SK-N-SH (cell line): ENCODE results near the gene GADD45B. TPM values are rescaled to one million over a fixed set of nuclear protein-coding genes. Genes with fewer than 3 reads are reported as not detected.

Experiments used
- CTCF ChIA-PET: fragments of 300-600, 350-600 bp; formaldehyde crosslinking; extraction: SDS; loops from one replicate; lab custom pipeline; 2021; lab: Yijun Ruan, JAX
- POLR2A ChIA-PET: fragments of 350-600 bp; sonication (Branson Sonifier 250); formaldehyde crosslinking; extraction: SDS; loops from one replicate; lab custom pipeline; 2020; ENCODE audit warnings: antibody characterized with exemption, inconsistent platforms; lab: Yijun Ruan, JAX
- DNase-seq: peaks from one replicate; pipeline ENCODE4 v3.0.0; 2012
- H2AFZ ChIP-seq: fragments of 200-600 bp; sonication (generic); 2 replicates; pipeline ENCODE4 v1.8.1; 2016; ENCODE audit warnings: antibody characterized with exemption, mild to moderate bottlenecking, low read depth
- H3F3A ChIP-seq: fragments of 200-600 bp; sonication (generic); replicated peaks from 2 replicates; pipeline ENCODE3; 2016; ENCODE audit warnings: antibody characterized with exemption, mild to moderate bottlenecking; ENCODE audit not compliant: insufficient read depth
- H3K27ac ChIP-seq, 2 experiments: fragments of 200-500 bp in 1 of 2; fragments of 200-600 bp in 1 of 2; sonication (Bioruptor generic) in 1 of 2; sonication (generic), shearing (Covaris generic) in 1 of 2; 2 replicates each; pipeline versions ENCODE4 v1.5.1 to v1.6.1; 2014 to 2016; ENCODE audit warnings: low read depth in 2 of 2, inconsistent platforms in 1 of 2, low read length in 1 of 2, mild to moderate bottlenecking in 1 of 2, mixed read lengths in 1 of 2
- H3K27me3 ChIP-seq: fragments of 200-600 bp; sonication (generic), shearing (Covaris generic); 2 replicates; pipeline ENCODE4 v1.6.1; 2016; ENCODE audit warnings: mixed run types; ENCODE audit not compliant: insufficient read depth
- H3K36me3 ChIP-seq, 2 experiments: fragments of 200-500 bp in 1 of 2; fragments of 200-600 bp in 1 of 2; sonication (Bioruptor generic) in 1 of 2; sonication (generic) in 1 of 2; replicated peaks in 1 of 2; 2 replicates each; pipeline versions ENCODE3 to v1.5.1; 2014 to 2016; ENCODE audit warnings: low read length in 1 of 2, mild to moderate bottlenecking in 1 of 2; ENCODE audit not compliant: insufficient read depth in 2 of 2, control insufficient read depth in 1 of 2
- H3K4me1 ChIP-seq, 2 experiments: fragments of 200-500 bp in 1 of 2; fragments of 200-600 bp in 1 of 2; sonication (Bioruptor generic) in 1 of 2; sonication (generic), shearing (Covaris generic) in 1 of 2; 2 replicates each; pipeline versions ENCODE4 v1.5.1 to v1.6.1; 2014 to 2016; ENCODE audit warnings: low read depth in 1 of 2, low read length in 1 of 2, mixed run types in 1 of 2; ENCODE audit not compliant: insufficient read depth in 2 of 2, control insufficient read depth in 1 of 2
- H3K4me2 ChIP-seq: fragments of 200-600 bp; sonication (generic), shearing (Covaris generic); 2 replicates; pipeline ENCODE4 v1.6.1; 2017; ENCODE audit warnings: mixed run types
- H3K4me3 ChIP-seq, 2 experiments: fragments of 200-500 bp in 1 of 2; fragments of 200-600 bp in 1 of 2; sonication (Bioruptor generic) in 1 of 2; sonication (generic), shearing (Covaris generic) in 1 of 2; 2 replicates each; pipeline versions ENCODE4 v1.5.1 to v1.8.1; 2014 to 2016; ENCODE audit warnings: low read depth in 2 of 2, inconsistent platforms in 1 of 2, low read length in 1 of 2, mild to moderate bottlenecking in 1 of 2, mixed read lengths in 1 of 2, moderate library complexity in 1 of 2
- H3K79me2 ChIP-seq: fragments of 200-600 bp; sonication (generic); 2 replicates; pipeline ENCODE4 v1.8.1; 2017; ENCODE audit warnings: mild to moderate bottlenecking; ENCODE audit not compliant: insufficient read depth
- H3K9ac ChIP-seq: fragments of 200-600 bp; sonication (generic); 2 replicates; pipeline ENCODE4 v1.6.1; 2017; ENCODE audit warnings: mixed run types
- H3K9me2 ChIP-seq: fragments of 200-600 bp; sonication (generic); 2 replicates; pipeline ENCODE4 v1.6.1; 2017; ENCODE audit warnings: mixed run types
- H3K9me3 ChIP-seq: fragments of 200-600 bp; sonication (generic); 2 replicates; pipeline ENCODE4 v1.6.1; 2017; ENCODE audit warnings: mixed run types, mild to moderate bottlenecking, moderate library complexity
- H4K20me1 ChIP-seq: fragments of 200-600 bp; sonication (generic); 2 replicates; pipeline ENCODE4 v1.6.1; 2017; ENCODE audit warnings: mild to moderate bottlenecking, mixed run types; ENCODE audit not compliant: insufficient read depth
- CHD2 ChIP-seq: fragments of 150-350 bp; IDR thresholded peaks from 2 replicates; pipeline ENCODE4 v1.6.1; 2018; ENCODE audit warnings: low read length; ENCODE audit not compliant: partially characterized antibody
- EP300 ChIP-seq, 2 experiments: IDR thresholded peaks; 2 replicates each; pipeline versions ENCODE4 v1.4.0 to v1.6.1; 2012; ENCODE audit warnings: borderline replicate concordance in 1 of 2, low read depth in 1 of 2, low read length in 1 of 2
- EZH2phosphoT487 ChIP-seq: fragments of 200-600 bp; sonication (generic); IDR thresholded peaks from 2 replicates; pipeline ENCODE4 v1.6.1; 2017; ENCODE audit warnings: low read depth, mixed run types, mild to moderate bottlenecking, antibody characterized with exemption, moderate library complexity, borderline replicate concordance
- FOSL2 ChIP-seq: IDR thresholded peaks from 2 replicates; pipeline ENCODE4 v1.4.0; 2012; ENCODE audit warnings: low read depth, mild to moderate bottlenecking, moderate library complexity, borderline replicate concordance
- FOXM1 ChIP-seq: IDR thresholded peaks from 2 replicates; pipeline ENCODE4 v1.4.0; 2012; ENCODE audit warnings: low read depth, mild to moderate bottlenecking
- JUND ChIP-seq: IDR thresholded peaks from 2 replicates; pipeline ENCODE4 v1.4.0; 2012
- MXI1 ChIP-seq: IDR thresholded peaks from 2 replicates; pipeline ENCODE4 v1.6.1; 2012; ENCODE audit warnings: mild to moderate bottlenecking, low read depth, low read length, improper control_type of control experiment
- NFIC ChIP-seq: IDR thresholded peaks from 2 replicates; pipeline ENCODE4 v1.4.0; 2012; ENCODE audit warnings: borderline replicate concordance
- RCOR1 ChIP-seq: fragments of 150-350 bp; IDR thresholded peaks from 2 replicates; pipeline ENCODE4 v1.6.1; 2017; ENCODE audit warnings: antibody characterized with exemption, low read length
- RXRA ChIP-seq: IDR thresholded peaks from 2 replicates; pipeline ENCODE4 v1.4.0; 2012; ENCODE audit warnings: low read depth, mild to moderate bottlenecking, borderline replicate concordance
- SIN3A ChIP-seq: IDR thresholded peaks from 2 replicates; pipeline ENCODE4 v1.6.1; 2012; ENCODE audit warnings: low read depth, mild to moderate bottlenecking, low read length, moderate library complexity, borderline replicate concordance
- TAF1 ChIP-seq: IDR thresholded peaks from 2 replicates; pipeline ENCODE4 v1.6.1; 2012; ENCODE audit warnings: low read depth, mild to moderate bottlenecking, low read length, moderate library complexity, borderline replicate concordance
- TCF12 ChIP-seq: IDR thresholded peaks from 2 replicates; pipeline ENCODE4 v1.4.0; 2012
- YY1 ChIP-seq: IDR thresholded peaks from 2 replicates; pipeline ENCODE4 v1.4.0; 2012; ENCODE audit warnings: low read depth, mild to moderate bottlenecking
- WGBS: methylation state at CpG from one replicate; pipeline ENCODE4 v1.1.6; 2017; ENCODE audit warnings: low lambda C conversion rate; 5-methylcytosine and 5-hydroxymethylcytosine counted together
- polyA plus RNA-seq, 3 experiments: library from polyadenylated mRNA; depleted of rRNA; stranded (reverse); fragments of >200 nt; gene quantifications; 2 replicates each; pipeline ENCODE4 v1.2.3, GENCODE V29; 2012
- TF ChIP-seq, protein P1 (sequence below): fragments of 200-600 bp; sonication (generic); IDR thresholded peaks from 2 replicates; pipeline ENCODE4 v1.6.1; 2017; ENCODE audit warnings: antibody characterized with exemption, mild to moderate bottlenecking, moderate library complexity
- TF ChIP-seq, protein P2 (sequence below): IDR thresholded peaks from 2 replicates; pipeline ENCODE4 v1.4.0; 2012; ENCODE audit warnings: low read depth, borderline replicate concordance
- TF ChIP-seq, protein P3 (sequence below): IDR thresholded peaks from 2 replicates; pipeline ENCODE4 v1.4.0; 2012; ENCODE audit warnings: low read depth, borderline replicate concordance
- TF ChIP-seq, protein P4 (sequence below): IDR thresholded peaks from 2 replicates; pipeline ENCODE4 v1.4.0; 2012; ENCODE audit warnings: low read depth
- TF ChIP-seq, protein P5 (sequence below): IDR thresholded peaks from 2 replicates; pipeline ENCODE4; 2012
- TF ChIP-seq, protein P6 (sequence below): fragments of 150-350 bp; IDR thresholded peaks from 2 replicates; pipeline ENCODE4 v1.6.1; 2017; ENCODE audit warnings: antibody characterized with exemption, low read length, low read depth, borderline replicate concordance

GADD45B gene
- polyA plus RNA-seq, 1 of the 3 experiments (the other 2 are of a cell fraction) = 67.6 TPM

DNA sequence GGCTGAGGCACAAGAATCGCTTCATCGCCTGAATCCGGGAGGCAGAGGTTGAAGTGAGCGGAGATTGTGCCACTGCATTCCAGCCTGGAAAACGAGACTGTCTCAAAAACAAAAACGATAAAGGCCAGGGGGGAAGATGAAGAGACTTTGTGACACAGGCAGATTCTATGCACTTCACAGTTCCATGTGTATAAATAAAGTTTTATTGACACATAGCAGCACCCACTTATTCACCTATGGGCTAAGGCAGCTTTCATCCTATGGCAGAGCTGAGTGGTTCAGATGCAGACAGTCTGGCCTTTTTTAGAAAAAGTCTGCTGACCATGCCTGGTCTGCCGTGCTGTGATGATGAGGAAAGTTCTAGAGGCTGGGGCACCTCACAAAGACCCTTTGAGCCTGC is 24.8 kb upstream of the GADD45B start:
- Histone ChIP-seq H3K79me2 (peaks cover 98% of the 10 kb centered on the region), H4K20me1 (peaks cover 77% of the 10 kb centered on the region; the same call in 1 of the 2 replicates), H3K4me3 (no peak overlapping the region), H3K36me3 (no peaks in the 10 kb centered on the region), H3K27ac (no peak overlapping the region), H3K4me1 (peaks cover 8 to 10% of the 10 kb centered on the region in 2 experiments; a peak in 2 of 4 replicates), H3K4me2 (no peak overlapping the region), H3K9ac (no peak overlapping the region), H3K27me3 (no peaks in the 10 kb centered on the region), H2AFZ (no peak overlapping the region), H3K9me2 (no peaks in the 10 kb centered on the region), H3F3A (no peaks in the 10 kb centered on the region), H3K9me3 (no peaks in the 10 kb centered on the region)
- ChIA-PET POLR2A (no interaction called here), CTCF (no interaction called here)
- TF ChIP-seq, protein P1, sequence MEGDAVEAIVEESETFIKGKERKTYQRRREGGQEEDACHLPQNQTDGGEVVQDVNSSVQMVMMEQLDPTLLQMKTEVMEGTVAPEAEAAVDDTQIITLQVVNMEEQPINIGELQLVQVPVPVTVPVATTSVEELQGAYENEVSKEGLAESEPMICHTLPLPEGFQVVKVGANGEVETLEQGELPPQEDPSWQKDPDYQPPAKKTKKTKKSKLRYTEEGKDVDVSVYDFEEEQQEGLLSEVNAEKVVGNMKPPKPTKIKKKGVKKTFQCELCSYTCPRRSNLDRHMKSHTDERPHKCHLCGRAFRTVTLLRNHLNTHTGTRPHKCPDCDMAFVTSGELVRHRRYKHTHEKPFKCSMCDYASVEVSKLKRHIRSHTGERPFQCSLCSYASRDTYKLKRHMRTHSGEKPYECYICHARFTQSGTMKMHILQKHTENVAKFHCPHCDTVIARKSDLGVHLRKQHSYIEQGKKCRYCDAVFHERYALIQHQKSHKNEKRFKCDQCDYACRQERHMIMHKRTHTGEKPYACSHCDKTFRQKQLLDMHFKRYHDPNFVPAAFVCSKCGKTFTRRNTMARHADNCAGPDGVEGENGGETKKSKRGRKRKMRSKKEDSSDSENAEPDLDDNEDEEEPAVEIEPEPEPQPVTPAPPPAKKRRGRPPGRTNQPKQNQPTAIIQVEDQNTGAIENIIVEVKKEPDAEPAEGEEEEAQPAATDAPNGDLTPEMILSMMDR = no peak
- WGBS = 95% methylated on average over 6 of the region's 7 CpGs
- no peak for DNase-seq

DNA sequence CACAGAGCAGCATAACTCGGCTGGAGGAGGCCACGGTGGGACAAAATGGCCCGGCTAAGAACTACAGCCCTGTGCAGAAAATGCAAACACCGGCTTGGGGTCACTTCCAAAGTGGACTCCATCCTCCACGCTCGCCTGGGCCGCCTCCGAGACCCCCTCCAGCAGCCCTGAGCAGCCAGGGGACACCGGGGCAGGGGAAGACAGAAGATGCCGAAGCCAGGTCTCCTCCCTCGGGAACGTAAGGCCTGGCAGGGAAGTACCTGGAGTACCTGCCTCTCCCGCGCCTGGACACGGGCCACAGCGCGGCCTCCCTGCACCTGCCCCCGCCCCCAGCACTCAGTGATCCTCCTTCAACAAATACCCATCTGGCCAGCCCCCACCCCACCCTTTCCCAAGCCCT is 24.2 kb upstream of the GADD45B start:
- Histone ChIP-seq H3K4me2 (no peak overlapping the region), H3K36me3 (no peaks in the 10 kb centered on the region), H4K20me1 (peaks cover 70% of the 10 kb centered on the region; the same call in 1 of the 2 replicates), H3K79me2 (peaks cover 97% of the 10 kb centered on the region), H3K9ac (no peak overlapping the region), H3K9me2 (no peaks in the 10 kb centered on the region), H3F3A (no peaks in the 10 kb centered on the region), H2AFZ (no peak overlapping the region), H3K4me1 (peaks cover 8 to 10% of the 10 kb centered on the region in 2 experiments; a peak in 2 of 4 replicates), H3K4me3 (no peak overlapping the region), H3K9me3 (no peaks in the 10 kb centered on the region), H3K27me3 (no peaks in the 10 kb centered on the region), H3K27ac (no peak overlapping the region)
- TF ChIP-seq FOXM1 = no peak
- TF ChIP-seq, protein P2, sequence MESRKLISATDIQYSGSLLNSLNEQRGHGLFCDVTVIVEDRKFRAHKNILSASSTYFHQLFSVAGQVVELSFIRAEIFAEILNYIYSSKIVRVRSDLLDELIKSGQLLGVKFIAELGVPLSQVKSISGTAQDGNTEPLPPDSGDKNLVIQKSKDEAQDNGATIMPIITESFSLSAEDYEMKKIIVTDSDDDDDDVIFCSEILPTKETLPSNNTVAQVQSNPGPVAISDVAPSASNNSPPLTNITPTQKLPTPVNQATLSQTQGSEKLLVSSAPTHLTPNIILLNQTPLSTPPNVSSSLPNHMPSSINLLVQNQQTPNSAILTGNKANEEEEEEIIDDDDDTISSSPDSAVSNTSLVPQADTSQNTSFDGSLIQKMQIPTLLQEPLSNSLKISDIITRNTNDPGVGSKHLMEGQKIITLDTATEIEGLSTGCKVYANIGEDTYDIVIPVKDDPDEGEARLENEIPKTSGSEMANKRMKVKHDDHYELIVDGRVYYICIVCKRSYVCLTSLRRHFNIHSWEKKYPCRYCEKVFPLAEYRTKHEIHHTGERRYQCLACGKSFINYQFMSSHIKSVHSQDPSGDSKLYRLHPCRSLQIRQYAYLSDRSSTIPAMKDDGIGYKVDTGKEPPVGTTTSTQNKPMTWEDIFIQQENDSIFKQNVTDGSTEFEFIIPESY = no peak
- TF ChIP-seq YY1 = no peak
- TF ChIP-seq TAF1 = no peak
- TF ChIP-seq CHD2 = no peak
- TF ChIP-seq EP300 (IDR thresholded peaks at IDR 0.05; ENCODE audit: borderline replicate concordance in 1 of 2, low read depth in 1 of 2, low read length in 1 of 2) = no peak
- no peak for TF ChIP-seq SIN3A
- no peak for TF ChIP-seq MXI1
- TF ChIP-seq, protein P3, sequence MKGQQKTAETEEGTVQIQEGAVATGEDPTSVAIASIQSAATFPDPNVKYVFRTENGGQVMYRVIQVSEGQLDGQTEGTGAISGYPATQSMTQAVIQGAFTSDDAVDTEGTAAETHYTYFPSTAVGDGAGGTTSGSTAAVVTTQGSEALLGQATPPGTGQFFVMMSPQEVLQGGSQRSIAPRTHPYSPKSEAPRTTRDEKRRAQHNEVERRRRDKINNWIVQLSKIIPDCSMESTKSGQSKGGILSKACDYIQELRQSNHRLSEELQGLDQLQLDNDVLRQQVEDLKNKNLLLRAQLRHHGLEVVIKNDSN = no peak
- TF ChIP-seq RCOR1 = no peak
- TF ChIP-seq, protein P4, sequence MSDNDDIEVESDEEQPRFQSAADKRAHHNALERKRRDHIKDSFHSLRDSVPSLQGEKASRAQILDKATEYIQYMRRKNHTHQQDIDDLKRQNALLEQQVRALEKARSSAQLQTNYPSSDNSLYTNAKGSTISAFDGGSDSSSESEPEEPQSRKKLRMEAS = no peak
- TF ChIP-seq, protein P5, sequence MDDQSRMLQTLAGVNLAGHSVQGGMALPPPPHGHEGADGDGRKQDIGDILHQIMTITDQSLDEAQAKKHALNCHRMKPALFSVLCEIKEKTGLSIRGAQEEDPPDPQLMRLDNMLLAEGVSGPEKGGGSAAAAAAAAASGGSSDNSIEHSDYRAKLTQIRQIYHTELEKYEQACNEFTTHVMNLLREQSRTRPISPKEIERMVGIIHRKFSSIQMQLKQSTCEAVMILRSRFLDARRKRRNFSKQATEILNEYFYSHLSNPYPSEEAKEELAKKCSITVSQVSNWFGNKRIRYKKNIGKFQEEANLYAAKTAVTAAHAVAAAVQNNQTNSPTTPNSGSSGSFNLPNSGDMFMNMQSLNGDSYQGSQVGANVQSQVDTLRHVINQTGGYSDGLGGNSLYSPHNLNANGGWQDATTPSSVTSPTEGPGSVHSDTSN = no peak
- TF ChIP-seq FOSL2 = no peak
- TF ChIP-seq, protein P6, sequence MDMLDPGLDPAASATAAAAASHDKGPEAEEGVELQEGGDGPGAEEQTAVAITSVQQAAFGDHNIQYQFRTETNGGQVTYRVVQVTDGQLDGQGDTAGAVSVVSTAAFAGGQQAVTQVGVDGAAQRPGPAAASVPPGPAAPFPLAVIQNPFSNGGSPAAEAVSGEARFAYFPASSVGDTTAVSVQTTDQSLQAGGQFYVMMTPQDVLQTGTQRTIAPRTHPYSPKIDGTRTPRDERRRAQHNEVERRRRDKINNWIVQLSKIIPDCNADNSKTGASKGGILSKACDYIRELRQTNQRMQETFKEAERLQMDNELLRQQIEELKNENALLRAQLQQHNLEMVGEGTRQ = no peak
- no peak for TF ChIP-seq JUND
- TF ChIP-seq EZH2phosphoT487 = no peak
- no peak for TF ChIP-seq NFIC
- no peak for TF ChIP-seq TCF12
- no peak for TF ChIP-seq RXRA
- DNase-seq = no peak
- ChIA-PET POLR2A (no interaction called here), CTCF (no interaction called here)
- WGBS = 97% methylated on average over 6 of the region's 18 CpGs
